ENCODE data around the gene PALD1. TPM values are rescaled to one million over a fixed set of nuclear protein-coding genes. Genes with fewer than 3 reads are reported as not detected.

Gene PALD1
- total and polyA plus RNA-seq, 2 of the 13 experiments (the other 11 are each of a cell fraction or from before 2014, with no cell fraction given): 0.07 to 0.09 TPM

GRCh38 chr10:70535001-70535400, 56.4 kb downstream of the PALD1 start:
- POLR2A ChIA-PET: no interaction called here
- Histone ChIP-seq H3K27ac (ENCODE audit: extremely low read length, insufficient read depth, low read length) (no peak overlapping the region), H3K79me2 (ENCODE audit: insufficient read depth, low read length) (no peaks in the 10 kb centered on the region), H3K4me2 (ENCODE audit: low read depth, low read length) (no peak overlapping the region), H4K20me1 (ENCODE audit: insufficient read depth, low read length) (no peaks in the 10 kb centered on the region), H3K4me1 (ENCODE audit: insufficient read depth, low read length) (peaks cover 6% of the 10 kb centered on the region; the same call in 1 of the 2 replicates), H2AFZ (ENCODE audit: low read length) (no peak overlapping the region), H3K27me3 (ENCODE audit: control insufficient read depth in 1 of 2, insufficient read depth in 2 of 2, low read length in 2 of 2) (peaks cover 4 to 37% of the 10 kb centered on the region in 2 experiments; a peak in 4 of 5 replicates), H3K9ac (ENCODE audit: insufficient read depth, low read depth, low read length) (no peak overlapping the region), H3K36me3 (replicated peaks in 1 of 2; ENCODE audit: control insufficient read depth in 1 of 2, insufficient read depth in 2 of 2, low read length in 2 of 2) (no peaks in the 10 kb centered on the region), H3K4me3 (replicated peaks in 1 of 3; ENCODE audit: insufficient read depth in 1 of 3, low read depth in 2 of 3, low read length in 3 of 3) (no peak overlapping the region), H3K9me3 (ENCODE audit: low read length) (no peaks in the 10 kb centered on the region)
- DNase-seq (ENCODE audit: low spot score) (no peak), ATAC-seq (no peak), FAIRE-seq (no peak)
- in situ Hi-C loops (cut with HindIII; ENCODE audit: extremely low pct_ligation_motif_present, low pct_unique_long_range_greater_than_20kb) (loop anchor here (5.0 kb wide), 1 partner anchor 73 kb away; no protein-coding TSS in a partner anchor), intact Hi-C loops (cut with micrococcal nuclease; ENCODE audit: unreplicated experiment) (no loop called here)
- BruUV-seq (replicated peaks): no TSS peak
- TF ChIP-seq, protein P1, sequence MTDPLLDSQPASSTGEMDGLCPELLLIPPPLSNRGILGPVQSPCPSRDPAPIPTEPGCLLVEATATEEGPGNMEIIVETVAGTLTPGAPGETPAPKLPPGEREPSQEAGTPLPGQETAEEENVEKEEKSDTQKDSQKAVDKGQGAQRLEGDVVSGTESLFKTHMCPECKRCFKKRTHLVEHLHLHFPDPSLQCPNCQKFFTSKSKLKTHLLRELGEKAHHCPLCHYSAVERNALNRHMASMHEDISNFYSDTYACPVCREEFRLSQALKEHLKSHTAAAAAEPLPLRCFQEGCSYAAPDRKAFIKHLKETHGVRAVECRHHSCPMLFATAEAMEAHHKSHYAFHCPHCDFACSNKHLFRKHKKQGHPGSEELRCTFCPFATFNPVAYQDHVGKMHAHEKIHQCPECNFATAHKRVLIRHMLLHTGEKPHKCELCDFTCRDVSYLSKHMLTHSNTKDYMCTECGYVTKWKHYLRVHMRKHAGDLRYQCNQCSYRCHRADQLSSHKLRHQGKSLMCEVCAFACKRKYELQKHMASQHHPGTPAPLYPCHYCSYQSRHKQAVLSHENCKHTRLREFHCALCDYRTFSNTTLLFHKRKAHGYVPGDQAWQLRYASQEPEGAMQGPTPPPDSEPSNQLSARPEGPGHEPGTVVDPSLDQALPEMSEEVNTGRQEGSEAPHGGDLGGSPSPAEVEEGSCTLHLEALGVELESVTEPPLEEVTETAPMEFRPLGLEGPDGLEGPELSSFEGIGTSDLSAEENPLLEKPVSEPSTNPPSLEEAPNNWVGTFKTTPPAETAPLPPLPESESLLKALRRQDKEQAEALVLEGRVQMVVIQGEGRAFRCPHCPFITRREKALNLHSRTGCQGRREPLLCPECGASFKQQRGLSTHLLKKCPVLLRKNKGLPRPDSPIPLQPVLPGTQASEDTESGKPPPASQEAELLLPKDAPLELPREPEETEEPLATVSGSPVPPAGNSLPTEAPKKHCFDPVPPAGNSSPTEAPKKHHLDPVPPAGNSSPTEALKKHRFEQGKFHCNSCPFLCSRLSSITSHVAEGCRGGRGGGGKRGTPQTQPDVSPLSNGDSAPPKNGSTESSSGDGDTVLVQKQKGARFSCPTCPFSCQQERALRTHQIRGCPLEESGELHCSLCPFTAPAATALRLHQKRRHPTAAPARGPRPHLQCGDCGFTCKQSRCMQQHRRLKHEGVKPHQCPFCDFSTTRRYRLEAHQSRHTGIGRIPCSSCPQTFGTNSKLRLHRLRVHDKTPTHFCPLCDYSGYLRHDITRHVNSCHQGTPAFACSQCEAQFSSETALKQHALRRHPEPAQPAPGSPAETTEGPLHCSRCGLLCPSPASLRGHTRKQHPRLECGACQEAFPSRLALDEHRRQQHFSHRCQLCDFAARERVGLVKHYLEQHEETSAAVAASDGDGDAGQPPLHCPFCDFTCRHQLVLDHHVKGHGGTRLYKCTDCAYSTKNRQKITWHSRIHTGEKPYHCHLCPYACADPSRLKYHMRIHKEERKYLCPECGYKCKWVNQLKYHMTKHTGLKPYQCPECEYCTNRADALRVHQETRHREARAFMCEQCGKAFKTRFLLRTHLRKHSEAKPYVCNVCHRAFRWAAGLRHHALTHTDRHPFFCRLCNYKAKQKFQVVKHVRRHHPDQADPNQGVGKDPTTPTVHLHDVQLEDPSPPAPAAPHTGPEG (CRISPR knock-in tag; IDR thresholded peaks at IDR 0.05): no peak
- TF ChIP-seq ZNF644 (CRISPR knock-in tag; IDR thresholded peaks at IDR 0.05; ENCODE audit: low read depth): no peak
- TF ChIP-seq ZNF17 (CRISPR knock-in tag; IDR thresholded peaks at IDR 0.05): no peak
- no peak for TF ChIP-seq RBAK (CRISPR knock-in tag; IDR thresholded peaks at IDR 0.05)
- no peak for TF ChIP-seq TCF7 (IDR thresholded peaks at IDR 0.05; ENCODE audit: low read depth)
- no peak for TF ChIP-seq ZNF788 (CRISPR knock-in tag; IDR thresholded peaks at IDR 0.05; ENCODE audit: borderline replicate concordance)
- no peak for TF ChIP-seq TOE1 (CRISPR knock-in tag; IDR thresholded peaks at IDR 0.05)
- TF ChIP-seq, protein P2, sequence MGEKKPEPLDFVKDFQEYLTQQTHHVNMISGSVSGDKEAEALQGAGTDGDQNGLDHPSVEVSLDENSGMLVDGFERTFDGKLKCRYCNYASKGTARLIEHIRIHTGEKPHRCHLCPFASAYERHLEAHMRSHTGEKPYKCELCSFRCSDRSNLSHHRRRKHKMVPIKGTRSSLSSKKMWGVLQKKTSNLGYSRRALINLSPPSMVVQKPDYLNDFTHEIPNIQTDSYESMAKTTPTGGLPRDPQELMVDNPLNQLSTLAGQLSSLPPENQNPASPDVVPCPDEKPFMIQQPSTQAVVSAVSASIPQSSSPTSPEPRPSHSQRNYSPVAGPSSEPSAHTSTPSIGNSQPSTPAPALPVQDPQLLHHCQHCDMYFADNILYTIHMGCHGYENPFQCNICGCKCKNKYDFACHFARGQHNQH (CRISPR knock-in tag; IDR thresholded peaks at IDR 0.05): no peak
- TF ChIP-seq ZNF205 (CRISPR knock-in tag; IDR thresholded peaks at IDR 0.05): no peak
- no peak for TF ChIP-seq ZNF24 (IDR thresholded peaks at IDR 0.05)
- TF ChIP-seq ATF1 (CRISPR knock-in tag; IDR thresholded peaks at IDR 0.05): no peak
- CTCF ChIA-PET (ENCODE audit: low intra/inter-chr PET ratio, low total read pairs): no interaction called here
- WGBS (ENCODE audit: low lambda C conversion rate): 68% methylated on average over 2 of the region's 2 CpGs

Measured in HepG2 (cell line).